PFSK-1 (cell line): ENCODE results near the gene CEP41.

ENCODE experiments used
- POLR2AphosphoS5 ChIP-seq: IDR thresholded peaks from 2 replicates; pipeline ENCODE4 v1.6.1; 2012; ENCODE audit warnings: low read depth, mild to moderate bottlenecking, control low read depth, low read length, moderate library complexity
- REST ChIP-seq, 2 experiments: IDR thresholded peaks; 2 replicates each; pipeline versions ENCODE4 v1.6.1 to v1.8.0; 2011 to 2012; ENCODE audit warnings: low read depth in 2 of 2, low read length in 2 of 2, control low read depth in 1 of 2, inconsistent platforms in 1 of 2, mild to moderate bottlenecking in 1 of 2, moderate library complexity in 1 of 2; ENCODE audit not compliant: insufficient read depth in 1 of 2
- SIN3A ChIP-seq: IDR thresholded peaks from 2 replicates; pipeline ENCODE4 v1.6.1; 2012; ENCODE audit warnings: mild to moderate bottlenecking, low read length, moderate library complexity, borderline replicate concordance; ENCODE audit not compliant: insufficient read depth
- TAF1 ChIP-seq: IDR thresholded peaks from 2 replicates; pipeline ENCODE4 v1.6.1; 2012; ENCODE audit warnings: low read length, control low read depth, borderline replicate concordance; ENCODE audit not compliant: insufficient read depth

- TF ChIP-seq POLR2AphosphoS5 (0 out of 2 replicates have a peak, but pooled peaks have one; percentile 3), SIN3A (peak; percentile 90), TAF1 (0 out of 2 replicates have a peak, but pooled peaks have one; percentile 33), REST (IDR thresholded peaks at IDR 0.05; ENCODE audit: insufficient read depth in 1 of 2, low read depth in 2 of 2, low read length in 2 of 2) (no peak)
Measured at GRCh38 chr7:130440527-130441365, at the start of gene CEP41.
